ENCODE results near the gene FLAD1.

The FLAD1 gene

DNA sequence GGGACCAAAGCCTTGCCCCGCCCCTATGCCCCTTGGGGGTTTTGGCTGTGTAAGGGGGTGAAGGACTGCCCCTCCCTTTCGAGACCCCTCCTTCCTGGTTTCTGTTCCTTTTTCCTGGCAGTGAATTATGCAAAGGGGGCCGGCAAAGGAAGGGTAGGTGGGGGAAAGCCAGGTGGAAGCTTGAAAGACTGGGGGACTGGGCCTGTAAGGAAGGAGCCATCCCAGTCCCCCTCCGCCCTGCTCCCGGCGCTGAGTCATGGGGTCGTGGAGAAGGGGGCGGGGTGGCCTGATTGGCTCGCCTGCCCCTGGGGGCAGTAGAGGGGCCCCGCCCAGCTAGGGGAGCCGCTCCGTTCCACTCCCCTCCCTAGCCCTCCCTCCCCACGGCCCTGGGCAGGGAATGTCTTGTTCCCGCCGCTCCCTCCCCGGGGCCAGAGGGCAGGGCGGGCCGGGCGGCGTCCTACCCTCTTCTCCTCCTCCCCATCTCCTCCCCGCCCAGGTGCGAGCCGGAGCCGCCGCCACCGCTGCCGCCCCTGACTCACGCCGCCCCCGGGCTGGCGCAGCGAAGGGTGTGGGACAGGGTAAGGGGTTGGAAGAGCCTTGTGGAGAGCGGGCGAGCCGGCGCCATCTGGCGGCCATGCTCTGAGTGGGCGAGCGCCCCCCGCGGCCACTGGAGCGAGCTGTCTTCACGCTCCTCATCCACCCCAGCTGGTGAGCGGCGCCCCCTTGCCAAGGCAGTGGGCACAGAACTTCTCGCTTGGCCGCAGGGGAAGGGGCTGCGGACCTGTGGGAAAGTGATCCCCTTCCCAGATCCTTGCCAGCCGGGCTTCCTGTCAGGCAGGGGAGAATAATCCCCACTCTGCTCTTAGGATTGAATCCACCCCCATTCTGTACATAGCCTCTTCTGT, 34.1 kb downstream of the FLAD1 start:
- peak; percentile 83 for DNase-seq (ENCODE audit: low spot score)

DNA sequence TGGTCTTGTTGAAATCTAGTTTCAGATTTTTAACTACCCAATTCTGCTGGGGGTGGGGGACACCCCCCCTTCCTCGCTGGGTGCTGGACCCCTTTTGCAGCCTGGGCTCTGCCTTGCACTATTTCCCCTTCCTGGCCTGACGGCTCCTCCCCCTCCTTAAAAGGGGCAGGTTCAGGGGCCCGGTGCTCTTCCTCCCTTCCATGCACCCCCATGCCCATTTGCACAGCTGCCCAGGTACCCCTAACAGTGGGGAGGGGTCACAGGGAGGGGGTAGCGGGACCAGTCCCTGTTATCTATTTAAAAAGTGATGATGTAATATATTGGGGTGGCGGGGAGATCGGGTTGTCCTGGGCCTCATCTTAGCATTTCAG, 34.8 kb downstream of the FLAD1 start:
- no peak for DNase-seq (ENCODE audit: low spot score)

GRCh38 chr1:155018617-155019348, 35.6 kb downstream of the FLAD1 start:
- no peak for DNase-seq (ENCODE audit: low spot score)

- DNase-seq (ENCODE audit: low spot score) = no peak
Observed at GRCh38 chr1:155019377-155020245, 36.5 kb downstream of the FLAD1 start.

DNA sequence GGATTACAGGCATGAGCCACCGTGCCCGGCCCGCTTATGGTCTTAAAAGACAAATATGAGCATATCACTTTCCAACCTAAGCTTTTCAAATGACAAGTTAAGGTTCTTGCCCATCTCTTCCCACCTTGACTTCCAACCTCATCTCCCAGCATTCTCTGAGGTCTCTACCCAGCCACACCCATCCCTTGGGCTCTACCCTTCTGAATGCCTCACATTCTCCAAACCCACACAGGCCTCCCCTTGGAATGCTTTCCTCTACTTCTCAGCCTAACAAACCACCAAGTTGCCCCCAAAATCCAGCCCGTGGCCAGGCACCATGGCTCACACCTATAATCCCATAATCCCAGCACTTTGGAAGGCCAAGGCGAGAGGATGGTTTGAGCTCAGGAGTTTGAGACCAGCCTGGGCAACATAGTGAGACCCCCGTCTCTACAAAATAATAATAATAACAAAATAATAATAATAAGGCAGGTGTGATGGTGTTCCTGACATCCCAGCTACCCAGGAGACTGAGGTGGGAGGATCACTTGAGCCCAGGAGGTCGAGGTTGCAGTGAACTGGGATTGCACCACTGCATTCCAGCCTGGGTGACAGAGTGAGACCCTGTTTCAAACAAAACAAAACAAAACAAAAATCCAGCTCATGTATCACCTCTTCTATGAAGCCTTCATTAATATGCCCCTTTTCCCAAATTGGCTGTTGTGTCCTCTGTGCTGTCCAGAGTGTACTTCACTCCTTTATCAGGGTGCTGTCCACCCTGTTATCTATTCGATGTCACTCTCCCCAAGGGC, 39.2 kb downstream of the FLAD1 start:
- no peak for DNase-seq (ENCODE audit: low spot score)

- DNase-seq (ENCODE audit: low spot score) = no peak
Observed at GRCh38 chr1:155022927-155023236, 39.7 kb downstream of the FLAD1 start.

DNA sequence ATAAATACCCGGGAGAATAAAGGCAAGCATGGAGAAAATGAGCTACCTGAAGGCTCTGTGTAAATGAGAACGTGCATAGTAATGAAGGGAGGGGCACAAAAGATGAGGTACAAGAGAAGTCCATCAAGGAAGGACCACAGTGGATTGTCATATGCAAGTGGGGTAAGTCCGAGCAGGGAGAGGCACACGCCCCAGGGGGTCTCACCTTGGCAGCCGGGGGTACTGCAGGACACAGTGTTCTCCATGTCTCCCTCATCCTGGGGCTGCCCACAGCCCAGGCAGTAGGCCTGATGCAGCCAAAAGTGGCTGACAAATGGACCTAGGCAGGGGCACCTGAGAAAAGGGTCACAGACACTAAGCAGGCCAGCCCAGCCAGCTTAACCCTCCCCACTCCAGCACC, 40.5 kb downstream of the FLAD1 start:
- DNase-seq (ENCODE audit: low spot score) = no peak

DNA sequence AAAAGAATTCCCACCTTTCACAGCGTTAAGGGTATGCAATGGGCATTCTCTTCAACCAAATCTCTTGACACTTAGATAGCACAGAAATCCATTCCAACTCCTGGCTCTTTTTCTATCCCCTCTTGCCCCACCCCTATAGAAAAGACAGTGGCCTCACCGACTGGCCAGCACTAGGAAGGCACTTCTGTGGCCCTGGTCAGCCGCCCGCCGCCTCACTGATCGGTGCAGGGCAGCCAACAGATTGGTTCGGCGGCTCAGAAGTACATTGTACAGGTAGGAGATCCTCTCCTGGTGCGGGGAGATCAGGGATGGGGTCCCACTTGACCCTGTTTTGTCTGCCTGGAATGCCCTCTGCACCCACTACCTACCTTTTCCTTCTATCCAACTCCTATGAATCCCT, 41.2 kb downstream of the FLAD1 start:
- no peak for DNase-seq (ENCODE audit: low spot score)

DNA sequence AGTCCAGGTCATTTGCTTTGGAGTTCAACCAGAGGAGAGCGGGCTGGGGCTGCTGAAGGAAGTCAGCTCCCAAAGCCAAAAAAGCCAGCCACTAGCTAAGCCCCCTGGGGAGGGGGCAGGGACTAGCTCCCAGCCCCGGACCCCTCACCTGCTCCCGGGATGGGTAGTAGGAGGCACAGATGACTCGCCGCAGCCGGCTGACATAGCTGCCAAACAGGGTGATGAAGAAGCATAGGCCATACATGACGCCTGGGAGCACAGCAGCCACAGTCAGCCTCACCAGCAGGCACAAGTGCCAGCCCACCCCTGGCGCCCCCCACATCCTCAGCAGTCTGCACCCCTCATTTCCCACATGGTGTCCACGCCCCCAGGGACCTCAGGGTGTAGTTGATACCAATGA, 43.0 kb downstream of the FLAD1 start:
- DNase-seq (ENCODE audit: low spot score) = no peak

GRCh38 chr1:155026588-155026987, 43.4 kb downstream of the FLAD1 start:
- no peak for DNase-seq (ENCODE audit: low spot score)

GRCh38 chr1:155029513-155030242, 46.5 kb downstream of the FLAD1 start:
- DNase-seq (ENCODE audit: low spot score) = no peak

DNA sequence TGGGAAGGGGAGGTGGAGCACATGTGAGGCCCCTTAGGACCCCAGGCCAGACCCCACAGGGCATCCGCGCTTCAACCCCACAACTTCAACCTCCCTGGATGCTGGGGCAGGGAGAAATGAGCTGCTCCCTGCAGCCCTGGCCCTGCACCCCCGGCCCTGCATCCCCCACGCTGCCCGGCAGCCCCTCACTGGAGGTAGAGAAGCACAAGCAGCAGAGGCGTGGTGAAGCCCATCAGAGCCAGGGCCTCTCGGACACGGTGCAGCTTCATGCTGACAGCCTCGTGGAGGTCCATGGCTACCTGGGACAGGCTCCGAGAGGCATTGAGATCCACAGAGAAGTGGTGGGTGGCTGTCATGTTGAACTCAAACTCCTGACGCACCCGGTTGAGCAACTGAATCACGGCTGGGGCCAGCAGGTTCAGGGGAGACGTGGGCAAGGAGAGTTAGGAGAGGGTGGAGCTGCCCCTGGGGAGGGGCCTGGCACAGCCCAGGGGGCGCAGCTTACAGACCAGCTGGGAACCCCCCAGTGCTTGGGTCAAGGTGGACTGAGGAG, 47.2 kb downstream of the FLAD1 start:
- no peak for DNase-seq (ENCODE audit: low spot score)

DNA sequence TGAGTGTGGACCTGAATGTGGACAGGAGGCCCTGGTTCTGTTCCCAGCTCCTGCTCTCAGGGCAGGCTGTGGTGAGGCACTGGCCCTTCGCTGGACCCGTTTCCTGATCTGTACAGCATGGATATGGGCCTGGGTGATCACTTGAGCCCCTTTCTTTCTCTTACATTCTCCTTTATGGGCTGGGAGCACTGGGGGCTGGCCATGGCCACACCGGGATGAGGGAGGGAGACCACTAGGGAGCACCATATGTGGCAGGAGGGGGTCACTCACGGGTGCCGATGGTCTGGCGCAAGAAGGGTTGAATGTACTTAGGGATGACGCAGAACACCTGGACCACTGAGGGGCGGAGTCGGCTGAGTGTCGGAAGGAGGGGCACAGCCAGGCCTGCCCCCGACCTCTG, 47.8 kb downstream of the FLAD1 start:
- no peak for DNase-seq (ENCODE audit: low spot score)

GRCh38 chr1:155032886-155033285, 49.7 kb downstream of the FLAD1 start:
- no peak for DNase-seq (ENCODE audit: low spot score)

DNA sequence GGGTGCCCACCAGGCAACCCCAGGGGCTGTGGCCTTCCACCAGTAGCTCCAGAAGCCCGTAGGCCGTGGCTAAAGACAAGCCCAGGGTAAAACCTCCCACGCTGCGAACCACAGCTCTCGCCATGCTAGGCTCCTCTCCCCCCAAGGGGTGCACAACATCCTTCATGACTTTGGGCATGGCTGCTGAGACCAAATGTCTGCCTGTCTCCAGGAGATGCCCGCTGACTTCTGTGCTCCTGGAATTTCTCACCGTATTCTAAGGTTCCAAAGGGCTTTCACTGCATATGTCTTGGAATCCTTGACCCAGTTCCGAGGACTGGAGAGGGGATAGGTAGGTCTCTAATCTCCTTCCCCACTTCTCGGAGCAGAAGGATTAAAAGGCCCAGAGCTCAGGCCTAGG, 50.4 kb downstream of the FLAD1 start, which contains the start of the genes DCST1 and DCST2:
Gene DCST1, plus strand, starts transcription at position 301 of the 400 bp plus-strand sequence. CDS start 213 bp downstream, outside the sequence.
Gene DCST2, minus strand, starts transcription at position 258 of the 400 bp plus-strand sequence. Its CDS starts 80 bp downstream, at position 178.
- DNase-seq (ENCODE audit: low spot score) = no peak

GRCh38 chr1:155034318-155035208, 51.4 kb downstream of the FLAD1 start:
- DNase-seq (ENCODE audit: low spot score) = no peak

DNA sequence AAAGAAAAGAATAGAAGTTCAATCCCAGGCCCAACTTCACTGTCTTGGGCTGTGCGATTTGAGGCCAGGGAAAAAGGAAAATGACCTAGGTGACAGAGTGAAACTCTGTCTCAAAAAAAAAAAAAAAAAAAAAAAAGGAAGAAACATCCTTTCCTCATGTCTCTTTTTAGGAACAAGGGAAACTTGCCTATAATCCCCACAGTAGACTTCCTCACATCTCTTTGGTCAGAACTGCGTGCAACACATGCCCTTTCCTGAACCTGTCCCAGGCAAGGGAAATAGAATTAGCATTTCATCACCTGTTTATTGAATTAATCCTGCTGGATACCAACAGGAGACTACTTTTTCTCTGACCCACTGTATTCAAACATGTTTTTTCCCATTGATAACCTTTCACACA, 52.8 kb downstream of the FLAD1 start:
- no peak for DNase-seq (ENCODE audit: low spot score)

GRCh38 chr1:155037043-155037442, 53.9 kb downstream of the FLAD1 start:
- DNase-seq (ENCODE audit: low spot score) = no peak

GRCh38 chr1:155037851-155038441, 54.8 kb downstream of the FLAD1 start:
- DNase-seq (ENCODE audit: low spot score) = no peak
